HG02571 (cell line): Measurements from ENCODE around the gene TNFSF18.
"Not testable (repeated sequence)": the region's sequence is repeated elsewhere in the genome, so short reads cannot be mapped to it uniquely, and the experiment has no call there.

ENCODE experiments used
- ATAC-seq: cut with Tn5 transposase; IDR thresholded peaks from one replicate; pipeline ENCODE4 v1.9.1; 2021; ENCODE audit warnings: mild to moderate bottlenecking, moderate library complexity; ENCODE audit not compliant: unreplicated experiment

The TNFSF18 gene, protein sequence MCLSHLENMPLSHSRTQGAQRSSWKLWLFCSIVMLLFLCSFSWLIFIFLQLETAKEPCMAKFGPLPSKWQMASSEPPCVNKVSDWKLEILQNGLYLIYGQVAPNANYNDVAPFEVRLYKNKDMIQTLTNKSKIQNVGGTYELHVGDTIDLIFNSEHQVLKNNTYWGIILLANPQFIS

GRCh38 chr1:173050865-173051264 lies at the start of gene TNFSF18:
Gene TNFSF18 (minus strand): TSS chr1:173050941. CDS start chr1:173050896, 45 bp downstream.
- no peak for ATAC-seq

DNA sequence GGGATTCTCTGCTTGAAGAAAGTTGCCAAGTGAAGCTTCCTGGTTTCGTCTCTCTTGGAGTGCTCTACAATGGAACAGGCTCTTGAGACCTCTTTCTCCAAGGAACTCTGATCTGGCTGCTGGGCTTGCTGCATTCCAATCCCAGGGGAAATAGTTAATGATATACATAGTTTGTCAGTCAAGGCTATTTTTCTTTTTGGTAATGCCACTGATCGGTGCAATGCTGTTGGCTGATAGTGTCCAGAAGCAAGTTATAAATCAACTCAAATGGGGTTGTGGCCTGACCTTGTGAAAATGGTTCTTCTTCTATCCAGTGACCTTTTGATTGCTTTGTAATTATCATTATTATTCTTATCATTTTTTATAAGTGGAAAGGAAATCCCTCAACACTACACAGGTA lies 48.4 kb upstream of the TNFSF18 start:
- ATAC-seq: no peak

DNA sequence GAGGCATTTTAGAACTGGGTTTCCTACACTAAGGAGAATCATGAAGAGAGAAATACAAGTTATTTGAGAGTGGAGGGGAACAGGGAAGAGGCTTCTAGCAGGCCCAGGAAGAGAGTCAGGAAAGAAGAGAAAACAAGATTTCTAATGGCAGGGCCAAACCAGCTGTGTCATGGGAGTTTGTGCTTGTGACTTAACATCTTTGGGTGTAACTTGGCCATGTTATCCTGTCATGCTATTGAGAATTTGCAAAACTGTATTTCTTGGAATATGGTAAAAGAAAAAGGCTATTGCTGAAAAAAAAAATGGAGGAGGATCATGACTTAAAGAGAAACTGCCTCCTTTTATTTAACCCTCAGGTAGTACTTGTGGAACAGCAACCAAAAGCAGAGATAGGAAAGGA lies 47.4 kb upstream of the TNFSF18 start:
- no peak for ATAC-seq

DNA sequence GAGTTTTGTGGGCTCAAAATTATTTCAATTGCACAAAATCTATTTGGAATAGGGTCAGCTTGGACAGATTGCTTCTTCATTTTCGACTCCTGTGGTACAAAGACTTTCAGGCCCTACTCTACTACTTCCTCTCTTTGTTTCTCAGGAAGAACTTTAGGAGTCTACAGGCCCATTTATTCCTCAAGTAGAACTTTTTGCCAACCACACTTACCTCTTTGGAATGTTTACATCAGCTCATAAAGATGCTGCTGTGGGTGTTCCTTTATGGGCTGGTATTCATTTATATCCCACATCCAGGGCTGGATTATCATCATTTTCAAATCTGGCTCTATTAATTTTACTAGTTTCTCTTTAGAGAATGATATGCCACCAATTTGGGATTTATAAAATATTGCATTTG lies 46.3 kb upstream of the TNFSF18 start:
- ATAC-seq: no peak

GRCh38 chr1:173095632-173096031 lies 44.9 kb upstream of the TNFSF18 start:
- no peak for ATAC-seq

DNA sequence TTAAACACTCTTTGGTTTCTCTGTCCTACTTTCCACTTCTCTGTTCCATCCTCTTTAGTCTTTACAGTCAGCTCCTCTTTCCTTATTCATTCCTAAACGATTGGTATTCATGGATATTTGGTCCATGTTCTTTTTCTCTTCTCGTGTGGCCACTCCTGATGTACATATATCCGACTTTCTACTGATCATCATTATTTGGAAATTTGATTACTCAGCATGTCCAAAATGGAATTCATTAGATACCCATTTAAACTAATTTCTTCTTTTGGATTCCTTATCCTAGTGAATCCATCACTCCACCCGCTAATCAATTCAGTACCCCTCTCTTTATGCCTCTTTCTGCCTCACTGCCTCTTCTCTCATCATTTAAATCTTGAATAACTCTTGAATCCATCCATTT lies 43.8 kb upstream of the TNFSF18 start:
- ATAC-seq: no peak

- no peak for ATAC-seq
Measured at GRCh38 chr1:173093691-173094445, 43.1 kb upstream of the TNFSF18 start.

- ATAC-seq: no peak
Measured at GRCh38 chr1:173084292-173084691, 33.6 kb upstream of the TNFSF18 start.

GRCh38 chr1:173082913-173083312 lies 32.2 kb upstream of the TNFSF18 start:
- ATAC-seq: no peak

DNA sequence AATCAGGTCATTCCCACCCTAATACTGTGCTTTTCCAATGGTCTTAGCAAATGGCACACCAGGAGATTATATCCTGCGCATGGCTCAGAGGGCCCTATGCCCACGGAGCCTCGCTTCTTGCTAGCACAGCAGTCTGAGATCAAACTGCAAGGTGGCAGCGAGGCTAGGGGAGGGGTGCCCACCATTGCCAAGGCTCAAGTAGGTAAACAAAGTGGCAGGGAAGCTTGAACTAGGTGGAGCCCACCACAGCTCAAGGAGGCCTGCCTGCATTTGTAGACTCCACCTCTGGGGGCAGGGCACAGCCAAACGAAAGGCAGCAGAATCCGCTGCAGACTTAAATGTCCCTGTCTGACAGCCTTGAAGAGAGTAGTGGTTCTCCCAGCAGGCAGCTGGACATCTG lies 23.5 kb upstream of the TNFSF18 start:
- ATAC-seq: not testable (repeated sequence)

DNA sequence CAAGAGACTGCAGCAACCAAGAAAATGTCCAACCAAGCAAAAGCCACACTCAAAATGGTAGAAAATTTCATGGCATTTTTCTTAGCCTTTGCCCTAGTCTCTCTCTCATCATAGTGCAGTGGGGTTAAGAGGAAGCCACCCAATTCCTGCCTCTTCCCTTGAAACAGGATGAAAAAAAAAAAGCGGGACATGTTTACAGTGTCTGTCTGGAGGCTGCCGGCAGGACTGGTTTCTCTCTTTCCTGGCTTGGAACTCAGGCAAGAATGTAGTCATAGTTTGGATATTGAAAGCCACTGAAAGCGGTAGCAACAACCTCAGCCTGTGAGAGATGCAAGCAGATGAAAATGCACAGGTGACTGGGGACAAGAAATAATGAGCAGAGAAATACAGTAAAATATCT lies 13.3 kb upstream of the TNFSF18 start:
- ATAC-seq: no peak

DNA sequence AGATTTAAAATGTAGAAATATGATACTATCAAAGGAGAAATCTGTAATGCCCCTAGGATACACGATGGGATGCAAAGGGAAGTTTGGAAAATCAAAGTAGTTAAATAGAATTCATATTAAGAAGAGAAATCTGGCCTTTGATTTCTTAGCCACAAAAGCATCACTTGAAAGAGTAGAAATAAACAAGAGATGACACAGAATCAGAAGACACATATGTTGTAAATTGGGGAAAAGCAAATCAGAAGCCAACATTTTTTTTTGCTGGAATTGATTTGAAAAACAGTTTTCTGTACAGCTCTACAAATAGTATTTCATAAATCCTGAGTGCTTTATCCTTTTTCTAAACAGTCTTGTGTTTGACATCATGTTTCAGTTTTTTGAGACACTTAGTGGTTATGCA lies 12.4 kb upstream of the TNFSF18 start:
- ATAC-seq: no peak

DNA sequence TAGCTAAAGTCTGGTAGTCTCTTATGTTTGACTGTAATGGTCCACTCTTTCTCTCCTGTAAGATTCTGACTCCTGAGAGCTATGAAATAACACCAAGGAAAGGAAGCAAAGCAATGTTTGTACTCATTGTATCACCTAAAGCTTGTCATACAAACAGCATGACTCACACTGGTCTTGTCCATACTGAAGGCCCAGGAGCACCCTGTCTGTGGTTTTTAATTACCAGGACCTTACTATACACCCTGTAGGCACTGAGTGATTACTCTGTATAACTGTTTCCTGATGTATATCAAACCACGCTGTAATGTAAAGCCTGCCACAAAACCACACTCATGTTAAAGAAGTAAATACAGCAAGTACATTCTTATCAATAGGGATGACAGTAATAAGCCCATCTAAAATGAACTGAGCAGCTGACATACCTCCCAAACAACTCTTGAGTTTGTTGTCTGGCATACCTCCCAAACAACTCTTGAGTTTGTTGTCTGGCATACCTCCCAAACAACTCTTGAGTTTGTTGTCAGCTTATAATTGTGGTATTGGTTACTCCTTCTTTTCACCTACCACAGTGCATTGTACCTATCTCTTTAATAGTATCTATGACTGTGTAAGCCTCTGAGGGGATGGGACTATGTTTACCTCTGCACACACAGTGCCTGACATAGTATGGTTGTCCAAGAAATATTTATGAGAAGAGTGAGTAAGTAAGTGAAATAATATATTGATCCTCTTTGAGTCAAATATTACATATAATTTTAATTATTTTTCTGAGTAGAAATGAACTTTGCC lies 11.6 kb upstream of the TNFSF18 start:
- no peak for ATAC-seq

- no peak for ATAC-seq
Measured at GRCh38 chr1:173058556-173058955, 7.8 kb upstream of the TNFSF18 start.

DNA sequence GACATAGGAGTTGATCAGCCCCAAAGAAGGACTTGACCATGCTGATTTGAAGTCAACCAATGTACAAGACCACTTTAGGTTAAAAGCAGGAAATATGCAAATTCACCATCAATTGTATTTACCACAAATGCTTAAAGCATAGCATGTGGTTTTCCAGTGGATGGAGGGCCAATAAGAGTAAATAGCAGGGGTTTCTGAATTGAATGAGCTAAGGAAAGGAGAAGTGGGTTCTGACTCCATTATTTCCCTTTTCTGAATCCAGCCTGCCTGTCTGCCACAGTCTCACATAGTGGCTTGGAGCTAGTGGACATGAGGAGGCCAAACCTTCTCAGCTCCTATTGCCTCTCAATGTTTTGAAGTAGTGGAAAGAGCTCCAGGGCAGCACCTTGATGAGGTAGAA lies 7.2 kb upstream of the TNFSF18 start:
- no peak for ATAC-seq

DNA sequence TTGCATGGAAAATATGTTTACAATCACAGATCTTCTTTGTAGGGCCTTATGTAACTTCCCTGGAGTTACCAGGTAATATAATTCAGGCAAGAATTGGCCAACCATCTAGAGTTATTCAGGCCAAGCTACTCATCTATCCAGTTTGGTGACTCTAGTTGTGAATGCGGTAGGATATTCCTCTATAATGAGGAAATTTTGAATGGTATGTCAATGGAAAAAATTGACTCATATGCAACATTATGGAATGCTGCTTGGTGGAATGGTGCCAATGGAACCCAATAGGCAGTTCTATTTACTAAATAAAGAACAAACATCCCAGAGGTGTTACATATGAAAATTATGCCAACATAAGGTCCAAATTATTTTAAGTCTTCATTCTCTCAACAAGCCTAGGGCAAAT lies 5.6 kb upstream of the TNFSF18 start:
- no peak for ATAC-seq

GRCh38 chr1:173052681-173053196 lies 2.0 kb upstream of the TNFSF18 start:
- no peak for ATAC-seq

- no peak for ATAC-seq
Measured at GRCh38 chr1:173049322-173049633, 1.5 kb downstream of the TNFSF18 start.

DNA sequence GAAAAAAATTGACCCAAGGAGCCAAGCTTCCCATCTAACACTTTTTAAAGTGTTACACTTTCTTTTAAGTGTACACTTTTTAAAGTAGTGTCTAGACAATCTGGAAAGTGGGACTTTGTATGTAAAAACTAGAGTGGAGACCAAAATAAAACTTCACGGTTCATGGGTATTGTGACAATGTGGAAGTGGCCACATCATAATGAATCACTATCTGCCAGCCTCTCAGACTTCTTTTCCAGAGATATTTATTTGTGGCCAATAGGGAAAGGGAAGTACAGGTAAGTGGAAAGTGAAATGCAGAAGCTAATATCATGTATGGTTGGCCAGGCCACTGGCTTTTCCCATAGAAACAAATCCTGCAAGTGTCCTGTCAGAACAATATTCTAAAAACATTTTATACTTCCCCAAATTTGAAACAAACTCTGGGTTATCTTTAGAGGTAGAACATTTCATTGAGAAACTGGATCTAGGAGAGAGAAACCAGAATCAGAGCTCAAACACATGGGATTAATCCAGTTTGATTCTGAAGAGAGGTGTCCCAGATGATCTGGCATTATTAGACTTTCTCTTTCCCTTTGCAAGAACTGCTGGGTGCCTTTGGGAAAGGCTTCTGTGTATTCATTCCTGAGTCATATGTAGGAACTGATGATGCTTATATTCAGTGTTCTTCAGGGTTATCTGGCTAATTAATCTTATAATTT lies 2.0 kb downstream of the TNFSF18 start:
- no peak for ATAC-seq

GRCh38 chr1:173044656-173045055 lies 6.1 kb downstream of the TNFSF18 start:
- no peak for ATAC-seq

DNA sequence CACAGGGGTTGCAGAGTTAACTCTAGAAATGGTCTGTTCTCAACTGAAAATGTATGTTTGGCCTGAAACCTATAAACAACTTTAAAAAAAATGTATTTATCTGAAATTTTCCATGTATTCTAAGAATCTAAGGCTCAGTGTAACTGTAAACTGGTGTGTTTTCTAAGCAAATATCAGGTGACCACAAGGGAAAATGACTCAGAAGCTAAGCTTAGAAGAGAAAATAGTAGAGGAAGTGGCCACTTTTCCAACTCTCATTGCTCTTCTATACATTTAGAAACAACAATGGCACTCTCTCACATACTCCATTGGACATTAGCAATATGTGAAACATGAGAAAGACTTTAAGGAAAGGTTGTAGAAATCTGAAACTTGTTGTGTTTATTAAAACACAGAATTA lies 7.5 kb downstream of the TNFSF18 start:
- no peak for ATAC-seq
